HG03558 (cell line): ENCODE data around the gene DDTL.

Experiments used
- ATAC-seq: cut with Tn5 transposase; IDR thresholded peaks from one replicate; pipeline ENCODE4 v1.9.1; 2021; ENCODE audit warnings: moderate number of reproducible peaks; ENCODE audit not compliant: unreplicated experiment; ENCODE audit errors: extremely low read depth

DDTL gene

DNA sequence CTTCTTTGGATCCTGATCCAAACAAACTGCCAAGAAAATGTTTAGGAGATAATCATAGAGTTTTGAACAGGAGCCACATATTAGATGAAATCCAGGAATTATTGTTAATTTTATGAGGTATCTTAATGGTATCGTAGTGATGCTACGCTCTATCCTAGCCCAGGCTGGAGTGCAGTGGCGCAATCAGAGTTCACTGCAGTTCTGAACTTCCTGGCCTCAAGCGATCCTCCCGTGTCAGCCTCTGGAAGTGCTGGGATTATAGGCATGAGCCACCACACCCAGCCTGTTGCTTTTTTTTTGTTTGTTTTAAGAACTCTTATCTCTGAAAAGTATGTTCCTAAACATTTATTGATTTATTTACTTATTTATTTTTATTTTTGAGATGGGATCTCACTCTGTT, 36.2 kb downstream of the DDTL start:
- no peak for ATAC-seq

DNA sequence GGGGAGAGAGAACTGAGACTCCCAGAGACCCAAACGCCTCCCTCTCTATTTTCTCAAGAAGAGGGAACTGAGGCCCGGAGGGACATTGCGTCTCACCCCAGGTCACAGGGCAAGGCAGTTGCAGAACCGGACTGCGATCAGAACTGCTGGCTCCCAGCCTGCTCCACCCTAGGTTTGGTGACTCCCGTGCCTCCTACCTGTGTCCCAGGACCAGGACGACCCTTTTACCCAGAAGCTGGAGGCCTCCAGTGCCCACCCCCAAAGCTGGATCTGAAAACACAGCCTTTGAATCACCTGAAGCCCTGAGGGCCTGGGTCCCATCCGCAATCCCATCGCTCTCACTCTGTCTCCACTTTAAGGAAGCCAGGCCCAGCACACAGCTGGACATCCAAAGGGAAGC, 37.2 kb downstream of the DDTL start:
- ATAC-seq = no peak

DNA sequence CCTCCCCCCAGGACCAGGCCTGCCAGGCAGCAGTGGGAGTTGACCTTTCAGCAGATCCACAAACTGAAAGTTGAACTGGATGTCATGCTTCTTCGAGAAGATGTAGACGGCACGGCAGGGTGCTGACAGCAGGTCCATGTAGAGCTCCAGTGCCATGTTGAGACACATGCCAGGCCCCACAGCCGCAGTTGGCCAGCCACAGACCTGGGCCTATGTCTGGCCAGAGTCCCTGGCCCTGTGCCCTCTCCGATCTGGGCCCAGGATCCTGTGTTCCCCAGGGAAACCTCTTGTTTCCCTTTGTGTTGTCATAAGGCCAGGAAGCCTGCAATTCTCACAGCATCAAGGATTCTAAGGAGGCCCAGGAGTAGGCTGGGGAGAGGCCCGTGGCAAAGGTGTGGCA, 38.5 kb downstream of the DDTL start, which contains the start of gene GSTT4:
TSS of gene GSTT4 (minus strand) at position 253 of the 400 bp plus-strand sequence. CDS start at position 156, 97 bp downstream.
- ATAC-seq = no peak

DNA sequence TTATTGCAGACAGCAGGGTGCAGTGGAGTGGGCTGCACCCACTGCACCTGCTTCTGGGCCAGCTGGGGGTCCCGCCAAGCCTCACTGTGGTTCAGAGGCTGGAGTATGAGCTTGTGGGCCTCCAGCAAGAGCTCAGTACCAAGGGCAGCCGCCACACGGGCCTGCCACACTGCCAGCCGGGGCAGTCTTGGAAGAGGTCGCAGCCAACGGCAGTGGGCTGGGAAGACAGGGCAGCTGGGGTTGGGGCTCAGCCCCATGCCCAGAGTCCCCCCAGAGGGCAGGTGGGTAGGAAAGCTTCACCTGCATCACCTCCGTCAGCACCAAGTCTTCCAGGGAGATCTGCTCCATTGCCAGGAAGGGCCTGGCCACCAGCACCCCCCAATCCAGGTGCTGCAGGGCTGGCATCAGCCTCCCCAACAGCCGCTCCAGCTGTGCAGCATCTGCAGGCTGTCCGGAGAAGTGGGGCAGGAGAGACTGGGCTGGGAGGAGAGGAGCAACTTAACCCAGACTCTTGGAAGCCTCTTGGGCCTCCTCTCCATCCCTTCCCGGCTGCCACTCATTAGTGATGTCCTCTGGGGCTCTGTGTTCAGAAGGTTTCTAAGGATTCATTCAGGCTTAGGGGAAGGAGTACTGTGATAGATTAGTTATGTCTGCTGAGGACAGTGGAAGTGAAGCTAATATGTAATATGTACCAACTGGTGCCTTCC, 39.7 kb downstream of the DDTL start:
- ATAC-seq = no peak

DNA sequence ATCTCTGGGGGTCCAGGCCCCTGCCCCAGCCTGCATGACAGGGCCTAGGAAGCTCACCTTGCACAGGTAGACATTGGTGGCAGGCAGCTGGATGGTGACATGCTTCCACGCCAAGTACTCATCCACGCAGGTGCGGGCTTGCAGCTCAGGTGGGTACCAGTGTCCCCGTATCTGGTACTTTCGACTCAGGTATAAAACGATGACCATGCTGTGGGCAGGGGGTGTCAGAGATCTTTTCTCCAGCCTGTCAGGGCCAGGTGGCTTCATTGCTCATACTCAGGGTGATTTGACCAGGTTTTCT, 40.2 kb downstream of the DDTL start:
- no peak for ATAC-seq

DNA sequence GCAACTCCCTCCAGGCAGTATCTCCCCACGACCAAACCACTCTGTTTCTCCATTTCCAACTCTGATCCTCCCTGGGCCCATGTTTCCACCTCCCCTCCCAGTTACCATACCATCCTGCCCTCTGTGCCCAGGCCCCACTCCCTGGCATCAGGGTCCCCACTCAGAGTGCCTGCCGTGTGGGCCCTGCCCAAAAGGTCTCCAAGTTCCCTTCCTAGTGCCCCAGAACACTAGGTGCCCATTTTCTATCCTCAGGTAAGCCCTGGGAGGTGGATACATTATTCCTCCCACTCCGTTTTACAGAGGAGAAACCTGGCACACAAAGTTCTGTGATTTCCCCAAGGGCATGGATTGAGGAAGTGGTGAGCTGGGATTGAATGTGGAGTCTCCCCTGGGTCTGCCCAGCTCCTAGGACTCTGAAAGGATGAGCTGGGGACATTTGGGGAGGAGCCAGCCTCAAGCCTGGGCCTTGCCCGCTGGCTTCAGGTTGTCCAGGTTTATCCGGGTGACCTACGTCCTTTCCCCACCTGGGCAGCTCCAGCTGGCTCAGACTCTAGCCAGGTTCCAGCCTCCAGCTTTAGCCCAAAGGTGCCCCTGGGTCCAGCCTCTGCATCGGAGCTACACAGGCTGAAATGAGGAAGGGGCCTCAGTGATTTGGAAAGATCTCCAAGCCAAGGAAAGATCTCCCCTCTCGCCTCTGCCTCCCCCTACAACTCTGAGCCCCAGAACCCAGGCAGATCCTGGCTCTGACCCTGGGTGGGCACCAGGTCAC, 40.7 kb downstream of the DDTL start:
- ATAC-seq = no peak

DNA sequence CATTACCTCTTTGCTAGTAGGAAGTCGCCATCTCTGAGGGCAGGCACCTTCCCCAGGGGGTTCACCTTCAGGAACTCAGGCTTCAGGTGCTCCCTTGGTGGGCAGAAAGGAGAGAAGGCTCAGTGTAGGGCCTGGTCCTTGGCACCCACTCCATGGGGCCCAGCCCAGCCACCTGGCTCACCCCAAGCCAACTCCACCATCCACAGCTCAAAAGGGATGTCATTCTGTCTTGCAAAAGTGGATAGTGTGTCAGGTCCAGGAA, 41.3 kb downstream of the DDTL start:
- no peak for ATAC-seq

DNA sequence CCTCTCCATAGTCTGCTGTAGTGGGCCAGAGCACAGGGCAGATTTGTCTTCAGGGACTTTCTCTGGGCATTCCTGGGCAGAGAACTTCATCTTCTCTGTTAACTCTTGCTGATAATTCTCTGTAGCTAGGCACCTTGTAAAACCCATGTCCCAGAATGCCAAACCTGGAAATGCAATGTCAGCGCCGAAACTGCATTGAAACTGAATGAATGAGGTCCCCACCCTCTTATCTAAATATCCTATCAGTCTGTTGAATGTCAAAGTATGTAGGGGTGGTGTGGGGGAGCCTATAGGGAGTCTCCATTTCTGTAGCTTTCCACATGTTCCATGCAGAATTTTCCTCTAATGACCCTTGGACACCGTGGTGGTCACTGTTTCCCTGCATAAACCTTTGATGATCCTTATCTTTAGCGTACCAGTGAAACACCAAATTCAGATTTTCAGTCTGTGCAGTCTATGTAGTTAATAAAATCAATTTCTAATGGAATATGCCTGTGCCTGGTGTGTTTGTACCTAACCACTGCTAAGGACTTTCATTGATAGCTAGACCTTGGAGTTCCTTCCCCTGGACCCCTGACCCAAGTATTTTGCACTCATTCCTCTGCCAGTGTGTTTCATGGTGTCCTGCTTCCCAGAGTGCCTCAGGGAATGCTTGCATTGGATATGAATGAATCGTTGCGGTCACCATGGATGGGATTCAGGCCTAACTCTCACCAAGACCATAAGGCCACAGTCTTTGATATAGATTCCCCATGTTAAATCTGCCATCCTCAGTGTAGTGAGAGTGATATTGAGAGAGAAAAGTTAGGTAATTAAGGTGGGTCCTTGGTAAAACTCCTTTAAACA, 41.9 kb downstream of the DDTL start:
- ATAC-seq = no peak

DNA sequence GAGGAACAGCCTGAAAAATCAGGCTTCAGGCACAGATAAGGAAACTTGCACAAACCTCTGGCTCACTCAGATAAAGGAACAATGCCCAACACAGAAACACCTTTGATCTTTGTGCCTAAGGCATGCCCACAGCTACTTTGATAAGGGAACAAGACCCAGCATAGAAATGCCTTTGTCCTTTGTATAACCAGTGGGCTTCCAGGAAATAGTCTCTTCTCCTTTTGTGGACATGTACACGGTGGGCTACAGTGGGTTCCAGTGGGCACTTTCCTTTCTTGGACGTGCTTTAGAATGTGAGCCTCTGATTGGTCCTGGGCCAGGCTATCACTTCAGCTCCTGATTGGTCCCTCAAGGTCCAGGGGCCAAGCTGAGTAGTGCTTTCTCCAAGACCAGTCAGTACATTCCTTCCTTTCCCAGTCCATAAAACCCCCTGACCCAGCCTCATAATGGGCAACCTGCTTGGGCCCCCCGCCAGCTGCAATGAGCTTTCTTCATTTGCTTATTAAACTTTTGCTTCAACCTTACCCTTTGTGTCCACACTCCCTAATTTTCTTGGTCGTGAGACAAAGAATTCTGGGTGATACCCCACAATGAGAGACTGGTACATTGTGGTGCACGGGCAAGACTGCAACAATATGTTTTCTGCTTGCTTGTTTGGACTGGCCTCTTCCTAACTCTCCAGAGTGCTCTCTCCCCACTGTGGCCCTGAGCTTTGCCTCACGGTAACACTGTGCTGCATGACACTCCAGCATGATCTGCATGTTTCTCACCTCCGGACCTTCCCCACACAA, 42.7 kb downstream of the DDTL start:
- no peak for ATAC-seq

DNA sequence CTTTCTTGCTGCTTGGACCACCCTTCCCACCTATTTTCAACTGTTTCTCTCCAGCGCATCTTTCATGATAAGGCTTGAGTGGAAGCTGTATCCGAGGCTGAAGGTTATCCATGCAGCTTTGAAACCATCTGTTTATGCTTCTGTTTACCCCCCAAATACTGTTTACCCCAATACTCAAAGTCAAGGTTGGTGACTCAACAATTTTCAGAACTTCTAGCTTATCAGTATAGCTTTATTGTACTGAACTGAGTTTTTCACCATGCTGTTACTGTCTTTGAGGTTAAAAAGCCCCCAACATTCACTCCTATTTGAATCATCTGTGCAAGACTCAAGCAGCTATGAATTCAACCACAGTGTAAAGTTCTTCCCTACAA, 43.3 kb downstream of the DDTL start:
- no peak for ATAC-seq

DNA sequence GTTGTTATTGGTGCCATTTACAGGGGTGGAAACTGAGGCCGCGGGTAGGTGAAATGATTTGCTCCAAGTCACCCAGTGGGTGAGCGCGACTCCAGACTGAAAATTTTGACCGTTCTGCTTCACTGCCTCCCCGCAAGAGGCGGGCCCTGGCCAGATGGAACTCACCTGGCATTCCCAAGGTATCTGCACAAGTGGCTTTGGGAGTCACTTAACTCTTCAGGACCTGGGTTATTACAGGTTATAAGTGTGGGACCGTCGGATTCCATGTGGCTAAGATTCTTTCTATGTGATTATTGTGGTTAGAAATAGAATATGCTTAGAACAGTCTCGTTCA, 45.0 kb downstream of the DDTL start:
- ATAC-seq = no peak

DNA sequence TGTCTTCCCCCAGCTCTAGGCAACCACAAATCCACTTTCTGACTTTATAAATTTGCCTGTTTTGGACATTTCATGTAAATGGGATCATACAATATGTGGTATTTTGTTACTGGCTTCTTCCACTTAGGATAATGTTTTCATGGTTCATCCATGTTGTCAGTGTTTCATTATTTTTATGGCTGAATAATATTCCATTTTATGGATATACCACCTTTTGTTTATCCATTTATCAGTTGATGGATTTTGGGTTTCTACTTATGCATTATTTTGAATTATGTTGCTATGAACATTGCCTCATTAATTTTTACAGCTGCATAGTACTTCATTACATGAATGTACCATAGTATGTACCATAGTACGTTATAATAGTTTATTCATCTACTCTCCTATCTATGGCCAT, 49.5 kb downstream of the DDTL start:
- no peak for ATAC-seq

DNA sequence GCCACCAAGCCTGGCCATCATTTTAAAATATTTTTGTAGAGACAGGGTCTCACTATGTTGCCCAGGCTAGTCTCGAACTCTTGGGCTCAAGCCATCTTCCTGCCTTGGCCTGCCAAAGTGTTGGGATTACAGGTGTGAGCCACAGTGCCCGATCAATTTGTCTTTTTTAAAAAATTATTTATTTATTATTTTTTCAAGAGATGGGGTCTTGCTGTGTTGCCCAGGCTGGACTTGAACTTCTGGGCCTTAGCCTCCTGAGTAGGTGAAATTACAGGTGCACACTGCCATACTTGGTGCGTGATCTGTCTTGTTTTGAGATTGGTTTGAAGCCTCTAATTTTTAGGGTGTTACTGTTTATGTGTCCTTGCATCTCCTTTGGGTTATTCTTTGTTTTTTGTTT, 54.6 kb downstream of the DDTL start:
- no peak for ATAC-seq
